ENCODE measurements around the gene ZDHHC5. TPM values are rescaled to one million over a fixed set of nuclear protein-coding genes. Genes with fewer than 3 reads are reported as not detected.

ZDHHC5 gene
- total and polyA plus RNA-seq, 2 of the 13 experiments (the other 11 are each of a cell fraction or from before 2014, with no cell fraction given) = 26.6 to 34.0 TPM

DNA sequence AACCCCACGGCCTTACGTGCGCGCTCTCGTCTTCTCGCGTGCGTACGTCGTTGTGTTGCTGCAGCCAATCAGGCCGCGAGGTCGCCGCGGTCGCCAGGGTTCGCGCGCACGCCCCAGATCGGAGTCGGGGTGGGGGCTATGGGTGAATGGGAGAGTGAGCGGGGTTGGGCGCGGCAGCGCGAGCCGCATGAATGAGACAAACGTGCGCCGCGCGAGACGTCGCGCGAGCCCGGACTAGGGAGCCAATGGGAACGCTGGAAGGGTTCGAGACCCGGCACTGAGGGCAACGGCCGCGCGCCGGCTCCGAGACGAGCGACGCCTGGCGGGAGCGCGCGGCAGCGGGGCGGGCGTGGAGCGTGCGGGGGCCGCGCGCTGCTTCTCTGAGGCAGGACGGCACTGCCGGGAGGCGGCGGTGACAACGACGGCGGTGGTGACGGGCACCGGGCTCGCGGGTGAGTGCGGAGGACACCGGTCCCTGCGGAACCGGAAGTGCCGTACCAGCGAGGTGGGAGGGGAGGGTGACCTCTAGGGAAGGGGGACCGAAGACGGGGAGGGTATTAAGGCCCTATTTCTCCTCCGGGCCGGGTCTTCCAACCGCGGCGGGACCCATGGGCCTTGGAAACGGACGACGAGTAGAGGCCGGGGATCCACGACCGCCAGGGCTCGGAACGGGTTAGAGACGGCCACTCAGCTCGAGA, at the start of gene ZDHHC5 (continued):
- TF ChIP-seq, protein P1, sequence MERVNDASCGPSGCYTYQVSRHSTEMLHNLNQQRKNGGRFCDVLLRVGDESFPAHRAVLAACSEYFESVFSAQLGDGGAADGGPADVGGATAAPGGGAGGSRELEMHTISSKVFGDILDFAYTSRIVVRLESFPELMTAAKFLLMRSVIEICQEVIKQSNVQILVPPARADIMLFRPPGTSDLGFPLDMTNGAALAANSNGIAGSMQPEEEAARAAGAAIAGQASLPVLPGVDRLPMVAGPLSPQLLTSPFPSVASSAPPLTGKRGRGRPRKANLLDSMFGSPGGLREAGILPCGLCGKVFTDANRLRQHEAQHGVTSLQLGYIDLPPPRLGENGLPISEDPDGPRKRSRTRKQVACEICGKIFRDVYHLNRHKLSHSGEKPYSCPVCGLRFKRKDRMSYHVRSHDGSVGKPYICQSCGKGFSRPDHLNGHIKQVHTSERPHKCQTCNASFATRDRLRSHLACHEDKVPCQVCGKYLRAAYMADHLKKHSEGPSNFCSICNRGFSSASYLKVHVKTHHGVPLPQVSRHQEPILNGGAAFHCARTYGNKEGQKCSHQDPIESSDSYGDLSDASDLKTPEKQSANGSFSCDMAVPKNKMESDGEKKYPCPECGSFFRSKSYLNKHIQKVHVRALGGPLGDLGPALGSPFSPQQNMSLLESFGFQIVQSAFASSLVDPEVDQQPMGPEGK (CRISPR knock-in tag; IDR thresholded peaks at IDR 0.05) = peak; percentile 67; the same call in 1 of the 2 replicates
- TF ChIP-seq CCDC6 (CRISPR knock-in tag; IDR thresholded peaks at IDR 0.05) (peak; percentile 94), HOXA5 (CRISPR knock-in tag; IDR thresholded peaks at IDR 0.05) (0 out of 2 replicates have a peak, but pooled peaks have one; percentile 42), POGZ (CRISPR knock-in tag; IDR thresholded peaks at IDR 0.05) (peak; percentile 49; the same call in 1 of the 2 replicates), YEATS2 (CRISPR knock-in tag; IDR thresholded peaks at IDR 0.05; ENCODE audit: borderline replicate concordance) (peak; percentile 83), ZNF503 (CRISPR knock-in tag; IDR thresholded peaks at IDR 0.05) (no peak), PRMT3 (CRISPR knock-in tag; IDR thresholded peaks at IDR 0.05; ENCODE audit: borderline replicate concordance, low read depth) (0 out of 2 replicates have a peak, but pooled peaks have one; percentile 62), ZNF264 (CRISPR knock-in tag; IDR thresholded peaks at IDR 0.05) (no peak), RBFOX2 (IDR thresholded peaks at IDR 0.05; ENCODE audit: low read depth, low read length) (peak; percentile 98), ZNF317 (CRISPR knock-in tag; IDR thresholded peaks at IDR 0.05) (no peak; the same call in 1 of the 2 replicates), HINFP (CRISPR knock-in tag; IDR thresholded peaks at IDR 0.05; ENCODE audit: low read depth) (peak; percentile 63; the same call in 1 of the 2 replicates), ZNF782 (CRISPR knock-in tag; IDR thresholded peaks at IDR 0.05; ENCODE audit: borderline replicate concordance) (no peak), GABPA (IDR thresholded peaks at IDR 0.05; ENCODE audit: low read depth, low read length) (peak; percentile 74), GABPA (CRISPR knock-in tag; IDR thresholded peaks at IDR 0.05; ENCODE audit: low read depth) (peak; percentile 84), NFYC (CRISPR knock-in tag; IDR thresholded peaks at IDR 0.05) (peak; percentile 80), ZNF335 (CRISPR knock-in tag; IDR thresholded peaks at IDR 0.05) (0 out of 2 replicates have a peak, but pooled peaks have one; percentile 15), ZNF331 (CRISPR knock-in tag; IDR thresholded peaks at IDR 0.05) (0 out of 2 replicates have a peak, but pooled peaks have one; percentile 9), ZNF598 (CRISPR knock-in tag; IDR thresholded peaks at IDR 0.05; ENCODE audit: borderline replicate concordance) (no peak)
- TF ChIP-seq, protein P2, sequence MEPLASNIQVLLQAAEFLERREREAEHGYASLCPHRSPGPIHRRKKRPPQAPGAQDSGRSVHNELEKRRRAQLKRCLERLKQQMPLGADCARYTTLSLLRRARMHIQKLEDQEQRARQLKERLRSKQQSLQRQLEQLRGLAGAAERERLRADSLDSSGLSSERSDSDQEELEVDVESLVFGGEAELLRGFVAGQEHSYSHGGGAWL (CRISPR knock-in tag; IDR thresholded peaks at IDR 0.05) = 0 out of 2 replicates have a peak, but pooled peaks have one; percentile 17
- TF ChIP-seq, protein P3, sequence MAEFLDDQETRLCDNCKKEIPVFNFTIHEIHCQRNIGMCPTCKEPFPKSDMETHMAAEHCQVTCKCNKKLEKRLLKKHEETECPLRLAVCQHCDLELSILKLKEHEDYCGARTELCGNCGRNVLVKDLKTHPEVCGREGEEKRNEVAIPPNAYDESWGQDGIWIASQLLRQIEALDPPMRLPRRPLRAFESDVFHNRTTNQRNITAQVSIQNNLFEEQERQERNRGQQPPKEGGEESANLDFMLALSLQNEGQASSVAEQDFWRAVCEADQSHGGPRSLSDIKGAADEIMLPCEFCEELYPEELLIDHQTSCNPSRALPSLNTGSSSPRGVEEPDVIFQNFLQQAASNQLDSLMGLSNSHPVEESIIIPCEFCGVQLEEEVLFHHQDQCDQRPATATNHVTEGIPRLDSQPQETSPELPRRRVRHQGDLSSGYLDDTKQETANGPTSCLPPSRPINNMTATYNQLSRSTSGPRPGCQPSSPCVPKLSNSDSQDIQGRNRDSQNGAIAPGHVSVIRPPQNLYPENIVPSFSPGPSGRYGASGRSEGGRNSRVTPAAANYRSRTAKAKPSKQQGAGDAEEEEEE (CRISPR knock-in tag; IDR thresholded peaks at IDR 0.05; ENCODE audit: borderline replicate concordance) = peak; percentile 3; the same call in 1 of the 2 replicates
